CD14-positive monocyte (primary cell): ENCODE data around the gene C22orf15. TPM values are rescaled to one million over a fixed set of nuclear protein-coding genes. Genes with fewer than 3 reads are reported as not detected.

Experiments
- DNase-seq, 3 donors: peaks; one replicate each; pipeline ENCODE4 v3.0.0-alpha.2; 2011 to 2022
- H2AFZ ChIP-seq: 2 replicates; pipeline ENCODE4 v1.6.0; 2012; ENCODE audit warnings: mild to moderate bottlenecking, low read depth, low read length, inconsistent platforms; ENCODE audit not compliant: insufficient read depth, poor library complexity, severe bottlenecking
- H3K27ac ChIP-seq, 2 donors: 1 replicate in 1 of 2; 2 replicates in 1 of 2; pipeline ENCODE4 v1.5.1; 2012 to 2013; ENCODE audit warnings: low read length in 2 of 2, control low read depth in 1 of 2, inconsistent platforms in 1 of 2, low read depth in 1 of 2, mild to moderate bottlenecking in 1 of 2
- H3K27me3 ChIP-seq, 2 donors: one replicate each; pipeline versions ENCODE4 v1.6.0 to v1.6.1; 2011 to 2013; ENCODE audit warnings: low read length in 2 of 2; ENCODE audit not compliant: control insufficient read depth in 2 of 2, insufficient read depth in 2 of 2
- H3K36me3 ChIP-seq, 2 donors: replicated peaks in 1 of 2; 1 replicate in 1 of 2; 2 replicates in 1 of 2; pipeline versions ENCODE4 v1.5.1 to v1.6.1; 2012 to 2013; ENCODE audit warnings: low read length in 2 of 2, control low read depth in 1 of 2, inconsistent platforms in 1 of 2, mild to moderate bottlenecking in 1 of 2; ENCODE audit not compliant: insufficient read depth in 2 of 2, control insufficient read depth in 1 of 2
- H3K4me1 ChIP-seq, 2 donors: 1 replicate in 1 of 2; 2 replicates in 1 of 2; pipeline versions ENCODE4 v1.5.1 to v1.6.1; 2012 to 2013; ENCODE audit warnings: low read length in 2 of 2, control low read depth in 1 of 2, inconsistent platforms in 1 of 2, mild to moderate bottlenecking in 1 of 2, moderate library complexity in 1 of 2; ENCODE audit not compliant: insufficient read depth in 2 of 2, control insufficient read depth in 1 of 2
- H3K4me2 ChIP-seq: replicated peaks from 2 replicates; pipeline ENCODE3; 2012; ENCODE audit warnings: low read length, moderate library complexity, mild to moderate bottlenecking; ENCODE audit not compliant: poor library complexity, severe bottlenecking; ENCODE audit errors: extremely low read depth
- H3K4me3 ChIP-seq, 3 experiments: fragments of 200-600 bp in 1 of 3; sonication (generic) in 1 of 3; replicated peaks in 1 of 3; 1 replicate in 2 of 3; 2 replicates in 1 of 3; pipeline ENCODE4 v1.5.1; 2011 to 2013; ENCODE audit warnings: low read length in 3 of 3, mild to moderate bottlenecking in 3 of 3, control low read depth in 2 of 3, low read depth in 2 of 3, inconsistent platforms in 1 of 3, moderate library complexity in 1 of 3
- H3K79me2 ChIP-seq: 2 replicates; pipeline ENCODE4 v1.6.0; 2012; ENCODE audit warnings: mild to moderate bottlenecking, control low read depth, inconsistent platforms, low read length, moderate library complexity; ENCODE audit not compliant: insufficient read depth
- H3K9ac ChIP-seq: 2 replicates; pipeline ENCODE4 v1.6.0; 2017; ENCODE audit warnings: low read length, mild to moderate bottlenecking; ENCODE audit not compliant: insufficient read depth, poor library complexity, severe bottlenecking
- H3K9me3 ChIP-seq, 2 donors: replicated peaks in 1 of 2; 1 replicate in 1 of 2; 2 replicates in 1 of 2; pipeline versions ENCODE4 v1.5.1 to v1.6.1; 2012 to 2013; ENCODE audit warnings: low read length in 2 of 2, control low read depth in 1 of 2; ENCODE audit not compliant: control insufficient read depth in 1 of 2, insufficient read depth in 1 of 2
- H4K20me1 ChIP-seq: 2 replicates; pipeline ENCODE4 v1.6.0; 2012; ENCODE audit warnings: mild to moderate bottlenecking, low read length, control low read depth, moderate library complexity; ENCODE audit not compliant: insufficient read depth
- H3K27ac Mint-ChIP-seq, 7 donors: one replicate each; pipeline ENCODE4 v1.8.0; 2020; ENCODE audit warnings: mild to moderate bottlenecking in 7 of 7, mixed read lengths in 7 of 7, moderate library complexity in 6 of 7, inconsistent platforms in 2 of 7
- H3K27me3 Mint-ChIP-seq, 3 donors: one replicate each; pipeline ENCODE4 v1.8.0; 2021 to 2022; ENCODE audit warnings: low read depth in 3 of 3, mild to moderate bottlenecking in 3 of 3, mixed read lengths in 3 of 3, moderate library complexity in 3 of 3, inconsistent platforms in 1 of 3
- H3K36me3 Mint-ChIP-seq, 2 donors: one replicate each; pipeline ENCODE4 v1.8.0; 2020; ENCODE audit warnings: mixed read lengths in 2 of 2, inconsistent platforms in 1 of 2, mild to moderate bottlenecking in 1 of 2
- H3K4me1 Mint-ChIP-seq: one replicate; pipeline ENCODE4 v1.8.0; 2020; ENCODE audit warnings: mild to moderate bottlenecking, mixed read lengths
- H3K4me3 Mint-ChIP-seq, 2 donors: one replicate each; pipeline ENCODE4 v1.8.0; 2020; ENCODE audit warnings: mild to moderate bottlenecking in 2 of 2, mixed read lengths in 2 of 2, moderate library complexity in 1 of 2
- H3K9me3 Mint-ChIP-seq, 7 donors: one replicate each; pipeline ENCODE4 v1.8.0; 2020 to 2022; ENCODE audit warnings: mixed read lengths in 7 of 7, mild to moderate bottlenecking in 6 of 7, moderate library complexity in 6 of 7, inconsistent platforms in 2 of 7
- WGBS: methylation state at CpG from one replicate; pipeline ENCODE4 v1.1.5; 2013; ENCODE audit warnings: missing lambda C conversion rate; ENCODE audit not compliant: insufficient coverage; 5-methylcytosine and 5-hydroxymethylcytosine counted together
- intact Hi-C, 2 donors: fragments of 100-400 bp; cut with micrococcal nuclease; formaldehyde crosslinking; loops; one replicate each; pipeline versions ENCODE4 v1.15.0 to v1.15.1; 2023
- polyA plus RNA-seq, 3 donors: library from polyadenylated mRNA; depleted of rRNA in 1 of 3; unstranded in 2 of 3; stranded (reverse) in 1 of 3; fragments of 300-500 nt in 2 of 3; fragments of >200 nt in 1 of 3; fragmentation: Illumina TruSeq in 2 of 3; gene quantifications; 1 replicate in 2 of 3; 2 replicates in 1 of 3; pipeline ENCODE4 v1.2.3, GENCODE V29; 2012 to 2021
- TF ChIP-seq, protein P1 (sequence below): fragments of 200-600 bp; IDR thresholded peaks from one replicate; pipeline ENCODE4 v1.8.0; 2022; ENCODE audit warnings: antibody characterized with exemption, mild to moderate bottlenecking

The C22orf15 gene
- polyA plus RNA-seq, 3 donors: 0.29 TPM; not detected in 2

DNA sequence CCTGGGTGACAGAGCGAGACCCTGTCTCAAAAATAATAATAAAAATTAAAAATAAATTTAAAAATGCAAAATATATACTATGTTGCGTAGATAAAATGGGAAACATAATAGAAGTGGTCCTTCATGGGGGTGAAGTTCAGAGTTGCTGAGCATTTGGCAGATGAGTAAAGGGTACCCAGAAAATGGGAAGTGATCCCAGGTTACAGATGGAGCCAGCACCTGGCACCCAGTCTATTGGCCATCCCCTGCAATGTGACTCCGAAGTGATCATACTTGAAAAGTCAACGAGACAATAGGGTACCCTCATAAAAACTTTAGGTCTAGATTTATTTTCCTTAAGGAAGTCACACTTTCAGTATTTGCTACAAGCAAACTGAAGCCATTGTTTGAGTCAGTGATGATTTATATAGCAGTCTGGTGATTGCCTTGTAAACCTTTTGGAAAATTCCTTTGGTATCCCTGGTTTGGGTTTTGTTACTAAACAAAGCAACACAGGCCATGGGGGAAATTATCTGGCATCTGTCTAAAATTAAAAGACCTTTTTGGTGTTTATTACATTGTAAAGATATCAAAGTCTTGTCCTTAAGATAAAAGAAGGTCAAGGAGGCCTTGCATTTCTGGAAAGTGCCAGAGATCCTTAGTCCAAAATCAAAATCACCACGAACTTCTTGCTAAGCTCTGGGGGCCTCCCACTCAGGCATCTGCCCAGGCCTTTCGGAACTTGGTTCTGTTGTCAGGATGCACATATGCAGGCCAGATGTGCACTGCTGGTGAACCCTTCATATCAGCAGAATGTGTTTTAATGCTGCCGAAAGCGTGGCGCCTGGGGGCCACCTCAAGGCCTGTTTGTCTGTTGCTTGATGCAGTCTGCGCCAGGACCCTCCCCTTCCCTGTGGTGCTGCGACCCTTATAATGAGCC, 28.3 kb downstream of the C22orf15 start:
- Mint-ChIP-seq H3K36me3 (peaks cover 35 to 57% of the 10 kb centered on the region in 2 donors), H3K9me3 (no peaks in the 10 kb centered on the region), H3K27ac (no peak overlapping the region), H3K27me3 (no peaks in the 10 kb centered on the region), H3K4me3 (no peak overlapping the region), H3K4me1 (peaks cover 15% of the 10 kb centered on the region)
- TF ChIP-seq, protein P1, sequence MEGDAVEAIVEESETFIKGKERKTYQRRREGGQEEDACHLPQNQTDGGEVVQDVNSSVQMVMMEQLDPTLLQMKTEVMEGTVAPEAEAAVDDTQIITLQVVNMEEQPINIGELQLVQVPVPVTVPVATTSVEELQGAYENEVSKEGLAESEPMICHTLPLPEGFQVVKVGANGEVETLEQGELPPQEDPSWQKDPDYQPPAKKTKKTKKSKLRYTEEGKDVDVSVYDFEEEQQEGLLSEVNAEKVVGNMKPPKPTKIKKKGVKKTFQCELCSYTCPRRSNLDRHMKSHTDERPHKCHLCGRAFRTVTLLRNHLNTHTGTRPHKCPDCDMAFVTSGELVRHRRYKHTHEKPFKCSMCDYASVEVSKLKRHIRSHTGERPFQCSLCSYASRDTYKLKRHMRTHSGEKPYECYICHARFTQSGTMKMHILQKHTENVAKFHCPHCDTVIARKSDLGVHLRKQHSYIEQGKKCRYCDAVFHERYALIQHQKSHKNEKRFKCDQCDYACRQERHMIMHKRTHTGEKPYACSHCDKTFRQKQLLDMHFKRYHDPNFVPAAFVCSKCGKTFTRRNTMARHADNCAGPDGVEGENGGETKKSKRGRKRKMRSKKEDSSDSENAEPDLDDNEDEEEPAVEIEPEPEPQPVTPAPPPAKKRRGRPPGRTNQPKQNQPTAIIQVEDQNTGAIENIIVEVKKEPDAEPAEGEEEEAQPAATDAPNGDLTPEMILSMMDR: no peak
- H3K4me1 ChIP-seq: peaks cover 14 to 19% of the 10 kb centered on the region in 2 donors
- H3K79me2 ChIP-seq: peaks cover 51% of the 10 kb centered on the region
- intact Hi-C loops: no loop called here
- peaks cover 54% of the 10 kb centered on the region for H4K20me1 ChIP-seq
- no peaks in the 10 kb centered on the region for H3K9me3 ChIP-seq
- DNase-seq: no peak
- WGBS: 95% methylated on average over 7 of the region's 11 CpGs
- H3K4me2 ChIP-seq: no peak overlapping the region
- no peak overlapping the region for H2AFZ ChIP-seq
- peaks cover 35 to 62% of the 10 kb centered on the region in 2 donors for H3K36me3 ChIP-seq
- H3K4me3 ChIP-seq: no peak overlapping the region
- no peaks in the 10 kb centered on the region for H3K27me3 ChIP-seq
- no peak overlapping the region for H3K27ac ChIP-seq
- no peak overlapping the region for H3K9ac ChIP-seq

DNA sequence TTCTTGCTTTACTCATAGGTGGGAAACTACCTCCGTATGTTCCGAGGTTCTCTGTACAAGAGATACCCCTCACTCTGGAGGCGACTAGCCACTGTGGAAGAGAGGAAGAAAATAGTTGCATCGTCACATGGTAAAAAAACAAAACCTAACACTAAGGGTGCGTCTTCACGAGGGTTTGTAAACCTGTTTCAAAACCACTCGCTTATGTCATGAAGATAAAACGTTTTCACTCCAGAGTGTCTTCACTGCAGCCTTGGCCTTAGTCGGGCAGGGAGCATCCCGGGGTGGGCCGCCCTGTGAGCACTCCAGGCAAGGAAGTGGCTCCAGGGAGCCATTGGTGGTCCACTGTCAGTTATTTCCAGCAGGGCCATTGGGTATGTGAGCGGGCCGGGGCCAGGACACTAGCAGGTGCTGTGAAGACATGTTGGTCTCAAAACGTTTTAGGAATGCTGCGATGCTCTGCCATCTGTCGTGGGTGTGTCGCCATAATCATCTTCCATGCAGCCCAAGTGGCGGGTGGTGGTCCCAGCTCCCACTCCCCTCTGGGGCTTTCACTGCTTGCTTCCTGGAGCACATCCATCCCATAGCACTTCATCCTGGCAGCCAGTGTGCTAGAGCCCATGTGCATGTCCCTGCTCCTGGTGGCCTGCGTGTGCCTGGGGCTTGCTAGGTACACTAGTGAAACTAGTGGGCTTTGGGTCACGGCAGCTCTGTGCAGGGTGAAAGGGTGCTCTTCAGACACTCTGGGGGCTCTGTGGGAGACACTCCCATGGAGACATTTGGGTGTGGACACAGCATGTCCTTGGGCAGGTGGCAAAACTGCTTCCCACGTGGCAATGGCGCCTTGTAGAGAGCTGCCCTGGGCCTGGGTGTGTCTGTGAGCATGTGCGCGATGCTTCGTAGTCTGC, 29.2 kb downstream of the C22orf15 start:
- Histone ChIP-seq H3K27me3 (no peaks in the 10 kb centered on the region), H3K9me3 (no peaks in the 10 kb centered on the region), H3K27ac (no peak overlapping the region), H3K4me3 (no peak overlapping the region), H3K79me2 (peaks cover 51% of the 10 kb centered on the region), H4K20me1 (peaks cover 54% of the 10 kb centered on the region), H3K4me1 (peaks cover 8 to 12% of the 10 kb centered on the region in 2 donors), H3K4me2 (no peak overlapping the region), H3K9ac (no peak overlapping the region), H2AFZ (no peak overlapping the region), H3K36me3 (peaks cover 43 to 69% of the 10 kb centered on the region in 2 donors)
- peak overlapping the region in 1 of 7 donors; percentile 33 for H3K27ac Mint-ChIP-seq
- H3K9me3 Mint-ChIP-seq: peaks cover 0 to 3% (median 0%) of the 10 kb centered on the region in 7 donors
- no peak for DNase-seq
- TF ChIP-seq, protein P1: no peak
- intact Hi-C loops: no loop called here
- peaks cover 12% of the 10 kb centered on the region for H3K4me1 Mint-ChIP-seq
- no peaks in the 10 kb centered on the region for H3K27me3 Mint-ChIP-seq
- WGBS: 96% methylated on average over 19 of the region's 25 CpGs
- H3K4me3 Mint-ChIP-seq: no peak overlapping the region
- H3K36me3 Mint-ChIP-seq: peaks cover 43 to 65% of the 10 kb centered on the region in 2 donors
